IMR-90 (cell line): ENCODE data around the gene ZNF385B. TPM values are rescaled to one million over a fixed set of nuclear protein-coding genes. Genes with fewer than 3 reads are reported as not detected.

Experiments
- ATAC-seq: fragments of 200-7000 bp; cut with Tn5 transposase; 2 replicates; pipeline ENCODE4 v1.9.1; 2020; ENCODE audit warnings: low read depth, mild to moderate bottlenecking, moderate library complexity
- BruUV-seq: library from RNA; stranded (reverse); fragments of 400-500 nt; replicated peaks from 2 replicates; lab custom pipeline; 2021; lab: Mats Ljungman, UMichigan
- CTCF ChIA-PET: fragments of 300-600 bp; formaldehyde crosslinking; extraction: SDS; loops from one replicate; lab custom pipeline; 2021; ENCODE audit warnings: antibody characterized with exemption; lab: Yijun Ruan, JAX
- POLR2A ChIA-PET: fragments of 300-600 bp; sonication (Branson Sonifier 250); formaldehyde crosslinking; loops from one replicate; lab custom pipeline; 2022; ENCODE audit warnings: antibody characterized with exemption; ENCODE audit not compliant: unreplicated experiment; lab: Charles Lee
- DNase-seq: peaks from one replicate; pipeline ENCODE4 v3.0.0; 2013
- H2AFZ ChIP-seq: replicated peaks from 2 replicates; pipeline ENCODE3; 2013; ENCODE audit warnings: low read length, mild to moderate bottlenecking; ENCODE audit not compliant: poor library complexity
- H2AK5ac ChIP-seq: 2 replicates; pipeline ENCODE4 v1.6.1; 2013; ENCODE audit warnings: low read depth, low read length, inconsistent platforms
- H2AK9ac ChIP-seq: replicated peaks from 2 replicates; pipeline ENCODE3; 2013; ENCODE audit warnings: mild to moderate bottlenecking, low read depth, low read length, moderate library complexity; ENCODE audit not compliant: poor library complexity
- H2BK120ac ChIP-seq: 2 replicates; pipeline ENCODE4 v1.6.1; 2013; ENCODE audit warnings: low read depth, low read length, inconsistent platforms
- H2BK15ac ChIP-seq: 3 replicates; pipeline ENCODE4 v1.6.1; 2013; ENCODE audit warnings: low read depth, low read length, inconsistent platforms
- H2BK20ac ChIP-seq: 2 replicates; pipeline ENCODE4 v1.6.1; 2013; ENCODE audit warnings: low read depth, mild to moderate bottlenecking, inconsistent platforms, low read length, moderate library complexity
- H2BK5ac ChIP-seq: 2 replicates; pipeline ENCODE4 v1.6.1; 2013; ENCODE audit warnings: mild to moderate bottlenecking, low read depth, low read length, inconsistent platforms; ENCODE audit not compliant: poor library complexity, severe bottlenecking
- H3K14ac ChIP-seq: replicated peaks from 2 replicates; pipeline ENCODE4 v1.6.1; 2013; ENCODE audit warnings: low read depth, low read length, inconsistent platforms
- H3K18ac ChIP-seq: 2 replicates; pipeline ENCODE4 v1.6.1; 2013; ENCODE audit warnings: low read depth, low read length, control low read depth
- H3K23ac ChIP-seq: 2 replicates; pipeline ENCODE4 v1.6.1; 2013; ENCODE audit warnings: low read depth, low read length, inconsistent platforms
- H3K27ac ChIP-seq: 2 replicates; pipeline ENCODE4 v1.5.1; 2013; ENCODE audit warnings: mild to moderate bottlenecking, control low read depth, low read length; ENCODE audit not compliant: insufficient read depth
- H3K27me3 ChIP-seq: 2 replicates; pipeline ENCODE4 v1.6.1; 2013; ENCODE audit warnings: low read length; ENCODE audit not compliant: control insufficient read depth, insufficient read depth
- H3K36me3 ChIP-seq: 2 replicates; pipeline ENCODE4 v1.6.1; 2013; ENCODE audit warnings: low read length, mixed read lengths; ENCODE audit not compliant: control insufficient read depth, insufficient read depth
- H3K4ac ChIP-seq: 2 replicates; pipeline ENCODE4 v1.6.1; 2013; ENCODE audit warnings: low read depth, low read length, inconsistent platforms
- H3K4me1 ChIP-seq: 2 replicates; pipeline ENCODE4 v1.6.1; 2013; ENCODE audit warnings: low read length, mixed read lengths; ENCODE audit not compliant: control insufficient read depth, insufficient read depth
- H3K4me2 ChIP-seq: 2 replicates; pipeline ENCODE4 v1.6.1; 2013; ENCODE audit warnings: low read depth, mild to moderate bottlenecking, control low read depth, low read length, moderate library complexity
- H3K4me3 ChIP-seq: 2 replicates; pipeline ENCODE4 v1.5.1; 2013; ENCODE audit warnings: low read depth, mild to moderate bottlenecking, control low read depth, low read length, moderate library complexity; ENCODE audit not compliant: insufficient read depth
- H3K56ac ChIP-seq: 2 replicates; pipeline ENCODE4 v1.6.1; 2013; ENCODE audit warnings: low read length, inconsistent platforms; ENCODE audit not compliant: insufficient read depth; ENCODE audit errors: extremely low read depth
- H3K79me1 ChIP-seq, 2 experiments: 2 replicates each; pipeline ENCODE4 v1.6.1; 2013; ENCODE audit warnings: low read length in 2 of 2, inconsistent platforms in 1 of 2, low read depth in 1 of 2
- H3K9ac ChIP-seq: 2 replicates; pipeline ENCODE4 v1.6.1; 2013; ENCODE audit warnings: low read depth, low read length, control low read depth
- H3K9me1 ChIP-seq: 2 replicates; pipeline ENCODE4 v1.6.1; 2013; ENCODE audit warnings: low read length, inconsistent platforms; ENCODE audit not compliant: insufficient read depth
- H3K9me3 ChIP-seq: 2 replicates; pipeline ENCODE4 v1.6.1; 2013; ENCODE audit warnings: low read length; ENCODE audit not compliant: control insufficient read depth, insufficient read depth
- H4K20me1 ChIP-seq: 2 replicates; pipeline ENCODE4 v1.6.1; 2013; ENCODE audit warnings: low read length, inconsistent platforms; ENCODE audit not compliant: insufficient read depth
- H4K5ac ChIP-seq: 2 replicates; pipeline ENCODE4 v1.6.1; 2013; ENCODE audit warnings: mild to moderate bottlenecking, low read depth, low read length, control low read depth
- H4K8ac ChIP-seq, 2 experiments: 2 replicates each; pipeline ENCODE4 v1.6.1; 2013; ENCODE audit warnings: low read depth in 2 of 2, low read length in 2 of 2, control low read depth in 1 of 2, inconsistent platforms in 1 of 2
- H4K91ac ChIP-seq: 2 replicates; pipeline ENCODE4 v1.6.1; 2013; ENCODE audit warnings: low read depth, low read length, inconsistent platforms; ENCODE audit not compliant: insufficient read depth
- BHLHE40 ChIP-seq: fragments of 150-350 bp; IDR thresholded peaks from 2 replicates; pipeline ENCODE4 v1.6.1; 2016; ENCODE audit warnings: mild to moderate bottlenecking, low read depth, low read length
- CTCF ChIP-seq: conservative IDR thresholded peaks from 2 replicates; pipeline ENCODE4 v1.5.1; 2012; ENCODE audit warnings: mild to moderate bottlenecking, low read depth, low read length, improper control_type of control experiment
- MAFK ChIP-seq: IDR thresholded peaks from 2 replicates; pipeline ENCODE4 v1.6.1; 2012; ENCODE audit warnings: low read depth, low read length, improper control_type of control experiment
- MXI1 ChIP-seq: IDR thresholded peaks from 2 replicates; pipeline ENCODE4 v1.6.1; 2012; ENCODE audit warnings: low read depth, mild to moderate bottlenecking, low read length, moderate library complexity, borderline replicate concordance
- RAD21 ChIP-seq: IDR thresholded peaks from 2 replicates; pipeline ENCODE4 v1.6.1; 2012; ENCODE audit warnings: low read length, improper control_type of control experiment
- RCOR1 ChIP-seq: IDR thresholded peaks from 2 replicates; pipeline ENCODE4 v1.6.1; 2012; ENCODE audit warnings: mild to moderate bottlenecking, low read length, improper control_type of control experiment; ENCODE audit not compliant: insufficient replicate concordance
- RFX5 ChIP-seq: IDR thresholded peaks from 2 replicates; pipeline ENCODE4 v1.8.0; 2012; ENCODE audit warnings: low read depth, mild to moderate bottlenecking, low read length, moderate library complexity
- SMC3 ChIP-seq: fragments of 150-350 bp; IDR thresholded peaks from 2 replicates; pipeline ENCODE4 v1.6.1; 2016; ENCODE audit warnings: low read depth, mild to moderate bottlenecking, antibody characterized with exemption, low read length, moderate library complexity
- USF2 ChIP-seq: fragments of 150-350 bp; IDR thresholded peaks from 2 replicates; pipeline ENCODE4 v1.6.1; 2017; ENCODE audit warnings: mild to moderate bottlenecking, antibody characterized with exemption, low read length, low read depth
- WGBS, 2 experiments: methylation state at CpG; one replicate each; pipeline versions ENCODE4 v1.1.5 to v1.1.7; 2013; ENCODE audit warnings: missing lambda C conversion rate in 2 of 2; ENCODE audit not compliant: insufficient read length in 1 of 2; ENCODE audit errors: extremely low coverage in 2 of 2; 5-methylcytosine and 5-hydroxymethylcytosine counted together
- dilution Hi-C: fragments of 300-500 bp; cut with HindIII; formaldehyde crosslinking; loops from one replicate; pipeline ENCODE4 v1.14.3; 2018; ENCODE audit warnings: low sequenced_read_pairs; ENCODE audit not compliant: unreplicated experiment
- in situ Hi-C: fragments of 300-500 bp; cut with MboI; formaldehyde crosslinking; loops from 3 replicates; pipeline ENCODE4 v1.14.3; 2019; ENCODE audit warnings: low sequenced_read_pairs, inconsistent platforms, mixed read lengths
- intact Hi-C: fragments of 100-400 bp; cut with micrococcal nuclease; formaldehyde crosslinking; loops from 2 replicates; pipeline ENCODE4 v1.10.0; 2022
- polyA plus RNA-seq, 3 experiments: library from polyadenylated mRNA; depleted of rRNA; stranded (reverse); fragments of >200 nt; gene quantifications; 2 replicates each; pipeline ENCODE4 v1.2.3, GENCODE V29; 2012; ENCODE audit warnings: low replicate concordance in 1 of 3
- total RNA-seq: library from RNA; depleted of rRNA; stranded (reverse); fragments of >200 nt; gene quantifications from 2 replicates; pipeline ENCODE4 v1.2.3, GENCODE V29; 2012

ZNF385B gene
- total and polyA plus RNA-seq, 2 of the 4 experiments (the other 2 are of a cell fraction): not detected

DNA sequence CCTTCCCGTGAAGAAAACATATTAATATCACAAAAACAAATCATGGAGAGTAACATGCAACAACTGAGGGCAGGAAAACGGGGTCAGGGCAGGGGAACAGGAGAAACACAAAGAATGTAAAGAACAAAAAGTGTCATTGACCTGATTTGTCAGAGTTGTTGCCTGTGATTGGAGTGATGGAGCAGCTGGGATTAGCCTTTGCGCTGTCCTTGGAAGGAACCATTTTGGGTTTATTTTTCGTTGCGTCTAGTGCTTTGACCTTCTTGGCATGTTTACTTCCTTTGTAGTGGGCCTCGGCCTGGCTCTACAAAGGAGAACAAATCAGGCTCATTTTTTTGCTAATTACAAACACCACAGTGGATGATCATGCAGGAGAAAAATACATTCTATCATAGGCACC, 378.3 kb downstream of the ZNF385B start:
- TF ChIP-seq SMC3 (no peak), MXI1 (no peak), MAFK (no peak), RCOR1 (no peak), RFX5 (no peak), BHLHE40 (no peak), RAD21 (no peak), CTCF (no peak), USF2 (no peak)
- H2AK9ac ChIP-seq: no peak overlapping the region
- dilution Hi-C loops: no loop called here
- no peak overlapping the region for H2BK20ac ChIP-seq
- H3K4me2 ChIP-seq: no peak overlapping the region
- no peak overlapping the region for H4K5ac ChIP-seq
- no peaks in the 10 kb centered on the region for H3K4me1 ChIP-seq
- H3K23ac ChIP-seq: no peak overlapping the region
- no peak overlapping the region for H4K8ac ChIP-seq
- no peak overlapping the region for H2BK15ac ChIP-seq
- H3K56ac ChIP-seq: no peak overlapping the region
- H2BK120ac ChIP-seq: no peak overlapping the region
- no peak overlapping the region for H2BK5ac ChIP-seq
- H3K27me3 ChIP-seq: no peaks in the 10 kb centered on the region
- H3K14ac ChIP-seq: no peak overlapping the region
- BruUV-seq: no TSS peak
- H4K20me1 ChIP-seq: no peaks in the 10 kb centered on the region
- in situ Hi-C loops: no loop called here
- no peak overlapping the region for H3K4ac ChIP-seq
- H2AK5ac ChIP-seq: no peak overlapping the region
- no peak overlapping the region for H3K18ac ChIP-seq
- no peaks in the 10 kb centered on the region for H3K79me1 ChIP-seq
- no peaks in the 10 kb centered on the region for H3K36me3 ChIP-seq
- H3K4me3 ChIP-seq: no peak overlapping the region
- H3K27ac ChIP-seq: no peak overlapping the region
- intact Hi-C loops: no loop called here
- ChIA-PET POLR2A (no interaction called here), CTCF (no interaction called here)
- no peaks in the 10 kb centered on the region for H3K9me1 ChIP-seq
- no peak overlapping the region for H2AFZ ChIP-seq
- no peak overlapping the region for H4K91ac ChIP-seq
- ATAC-seq (no peak), DNase-seq (no peak)
- WGBS, 2 experiments: 60% methylated on average over 5 of the region's 6 CpGs; no CpG with 5 or more reads in 1 of the 2 experiments
- no peak overlapping the region for H3K9ac ChIP-seq
- no peaks in the 10 kb centered on the region for H3K9me3 ChIP-seq
